ENCODE results near the gene WSCD1.
A peak's percentile ranks its signal among the peaks of the same experiment; 100 is the strongest.

WSCD1 gene

DNA sequence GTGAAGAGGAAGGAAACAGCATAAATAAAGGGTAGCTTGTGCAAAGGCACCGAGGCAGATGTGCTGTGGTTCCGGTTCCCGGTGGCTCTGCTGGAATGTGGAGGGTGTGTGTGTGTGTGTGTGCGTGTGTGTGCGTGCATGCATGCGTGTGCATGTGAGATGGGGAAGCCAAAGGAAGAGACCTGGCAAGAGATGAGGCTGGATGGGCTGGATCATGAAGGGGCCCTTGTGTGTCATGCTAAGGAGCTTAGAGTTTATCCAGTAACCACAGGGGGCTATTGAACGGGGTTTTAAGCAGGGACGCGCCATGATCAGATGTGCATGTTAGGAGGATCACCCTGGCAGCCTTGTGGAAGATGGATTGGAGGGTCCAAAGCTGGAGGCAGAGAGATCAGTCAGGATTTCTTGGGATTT, 8.3 kb downstream of the WSCD1 start:
- no peak overlapping the region for H3K4me3 ChIP-seq (ENCODE audit: low read length in 2 of 2)
- peaks cover 8 to 42% of the 10 kb centered on the region in 2 donors for H3K36me3 ChIP-seq (replicated peaks in 1 of 2; ENCODE audit: control insufficient read depth in 2 of 2, insufficient read depth in 2 of 2, low read length in 2 of 2)
- no peaks in the 10 kb centered on the region for H3K9me3 ChIP-seq (replicated peaks in 1 of 2; ENCODE audit: control insufficient read depth in 2 of 2, insufficient read depth in 1 of 2, low read depth in 1 of 2, low read length in 2 of 2)
- H3K9ac ChIP-seq (ENCODE audit: low read depth, low read length, poor library complexity): no peak overlapping the region
- no peak for DNase-seq (ENCODE audit: low spot score)
- no peak overlapping the region for H3K4ac ChIP-seq (ENCODE audit: low read length)
- H2AFZ ChIP-seq (ENCODE audit: low read length): no peak overlapping the region
- H3K4me1 ChIP-seq (ENCODE audit: control insufficient read depth in 2 of 2, insufficient read depth in 1 of 2, low read depth in 1 of 2, low read length in 2 of 2): peaks cover 11 to 31% of the 10 kb centered on the region in 2 donors
- no peak overlapping the region for H2BK12ac ChIP-seq (ENCODE audit: low read length)
- no peak overlapping the region for H3K23ac ChIP-seq (ENCODE audit: low read depth, low read length, poor library complexity)
- no peak overlapping the region for H2BK120ac ChIP-seq (ENCODE audit: low read depth, low read length)
- no peak overlapping the region for H4K8ac ChIP-seq (ENCODE audit: low read depth, low read length)
- peak overlapping the region; percentile 76 for H3K27ac ChIP-seq (replicated peaks; ENCODE audit: low read length)
- no CpG with 5 or more reads among the region's 9 CpGs for WGBS, 2 donors (ENCODE audit: extremely low coverage in 2 of 2, insufficient read length in 2 of 2, insufficient replicate concordance in 1 of 2)
- H3K27me3 ChIP-seq (ENCODE audit: control insufficient read depth in 3 of 3, insufficient read depth in 3 of 3, low read depth in 1 of 3, low read length in 3 of 3): no peaks in the 10 kb centered on the region
- H2AK5ac ChIP-seq (ENCODE audit: low read depth, low read length): peak overlapping the region; percentile 73
- H4K91ac ChIP-seq (ENCODE audit: low read depth, low read length, poor library complexity): no peak overlapping the region
- H2BK5ac ChIP-seq (ENCODE audit: low read length): no peak overlapping the region
- no peak overlapping the region for H3K14ac ChIP-seq (ENCODE audit: low read length)
- peaks cover 7% of the 10 kb centered on the region for H3K79me1 ChIP-seq (ENCODE audit: low read depth, low read length)
- H2BK15ac ChIP-seq (ENCODE audit: low read length): no peak overlapping the region
- H3K4me2 ChIP-seq (ENCODE audit: insufficient read depth, low read length, poor library complexity, severe bottlenecking): no peak overlapping the region
- peak overlapping the region; percentile 76 for H3K18ac ChIP-seq (ENCODE audit: low read length)

DNA sequence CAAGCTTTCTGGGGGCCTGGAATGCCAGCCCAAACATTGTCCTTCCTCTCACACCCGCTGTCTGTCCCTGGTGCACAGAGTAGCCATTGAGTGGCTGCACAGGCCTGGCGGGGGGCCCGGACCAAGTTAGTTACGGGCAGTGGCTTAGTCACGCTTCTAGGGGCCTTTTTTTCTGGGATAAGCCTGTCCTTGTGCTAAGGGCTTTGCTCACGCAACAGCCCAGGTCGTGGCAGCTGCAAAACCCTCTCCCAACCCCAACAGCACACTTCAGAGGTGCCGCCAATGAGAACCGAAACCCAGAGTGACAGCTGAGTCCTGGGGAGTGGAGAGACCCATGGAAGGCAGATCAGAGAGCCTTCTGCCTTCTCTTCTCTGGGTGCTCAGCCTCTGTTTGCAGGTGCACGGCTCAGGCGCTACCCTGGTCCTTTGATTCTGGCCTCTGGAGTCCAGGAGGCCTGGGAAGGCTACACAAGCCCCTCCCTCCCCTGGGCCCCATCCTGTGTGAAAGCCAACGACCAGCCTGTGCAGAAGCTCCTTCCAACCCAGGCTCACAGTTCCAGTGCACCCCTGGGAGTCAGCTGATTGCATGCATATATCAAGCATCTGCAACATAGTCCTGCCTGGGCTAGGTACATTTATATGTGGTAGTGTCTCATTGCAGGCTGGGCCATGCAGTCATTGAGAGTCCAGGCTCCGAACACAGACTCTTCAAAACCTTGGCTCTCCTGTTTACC, 9.1 kb downstream of the WSCD1 start:
- Histone ChIP-seq H4K8ac (ENCODE audit: low read depth, low read length) (no peak overlapping the region), H2AFZ (ENCODE audit: low read length) (no peak overlapping the region), H3K9ac (ENCODE audit: low read depth, low read length, poor library complexity) (peak overlapping the region; percentile 22), H3K23ac (ENCODE audit: low read depth, low read length, poor library complexity) (no peak overlapping the region), H3K4me3 (ENCODE audit: low read length in 2 of 2) (no peak overlapping the region), H4K91ac (ENCODE audit: low read depth, low read length, poor library complexity) (no peak overlapping the region), H3K4me1 (ENCODE audit: control insufficient read depth in 2 of 2, insufficient read depth in 1 of 2, low read depth in 1 of 2, low read length in 2 of 2) (peaks cover 17 to 35% of the 10 kb centered on the region in 2 donors), H2BK120ac (ENCODE audit: low read depth, low read length) (no peak overlapping the region), H2AK5ac (ENCODE audit: low read depth, low read length) (peak overlapping the region; percentile 73), H2BK12ac (ENCODE audit: low read length) (no peak overlapping the region), H3K18ac (ENCODE audit: low read length) (peak overlapping the region; percentile 66), H2BK5ac (ENCODE audit: low read length) (peak overlapping the region; percentile 21), H3K27ac (replicated peaks; ENCODE audit: low read length) (peak overlapping the region; percentile 76), H3K14ac (ENCODE audit: low read length) (no peak overlapping the region), H3K9me3 (replicated peaks in 1 of 2; ENCODE audit: control insufficient read depth in 2 of 2, insufficient read depth in 1 of 2, low read depth in 1 of 2, low read length in 2 of 2) (no peaks in the 10 kb centered on the region), H3K36me3 (replicated peaks in 1 of 2; ENCODE audit: control insufficient read depth in 2 of 2, insufficient read depth in 2 of 2, low read length in 2 of 2) (peaks cover 8 to 41% of the 10 kb centered on the region in 2 donors), H3K79me1 (ENCODE audit: low read depth, low read length) (peaks cover 7% of the 10 kb centered on the region), H3K4me2 (ENCODE audit: insufficient read depth, low read length, poor library complexity, severe bottlenecking) (no peak overlapping the region), H3K27me3 (ENCODE audit: control insufficient read depth in 3 of 3, insufficient read depth in 3 of 3, low read depth in 1 of 3, low read length in 3 of 3) (no peaks in the 10 kb centered on the region), H3K4ac (ENCODE audit: low read length) (no peak overlapping the region), H2BK15ac (ENCODE audit: low read length) (no peak overlapping the region)
- DNase-seq (ENCODE audit: low spot score): no peak
- no CpG with 5 or more reads among the region's 13 CpGs for WGBS, 2 donors (ENCODE audit: extremely low coverage in 2 of 2, insufficient read length in 2 of 2, insufficient replicate concordance in 1 of 2)

DNA sequence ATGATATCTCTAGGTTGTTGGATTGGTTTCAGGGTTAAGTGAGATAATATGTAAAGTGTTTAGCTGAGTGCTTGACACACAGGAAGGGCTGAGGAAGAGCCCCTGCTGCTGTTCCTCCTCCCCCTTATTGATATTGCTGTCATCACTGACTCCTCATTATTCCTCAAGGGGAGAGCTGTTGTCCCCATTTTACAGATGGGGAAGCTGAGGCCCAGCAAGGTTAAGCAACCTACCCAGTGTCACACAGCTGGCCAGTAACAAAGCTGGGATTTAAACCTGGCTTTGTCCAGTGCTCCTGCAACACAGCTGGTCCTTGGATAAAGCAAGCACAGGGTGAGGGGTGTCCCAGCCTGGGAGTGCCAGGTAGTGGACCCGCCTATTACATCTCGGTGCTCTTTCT, 9.8 kb downstream of the WSCD1 start:
- no CpG with 5 or more reads among the region's 2 CpGs for WGBS, 2 donors (ENCODE audit: extremely low coverage in 2 of 2, insufficient read length in 2 of 2, insufficient replicate concordance in 1 of 2)
- Histone ChIP-seq H3K79me1 (ENCODE audit: low read depth, low read length) (peaks cover 7% of the 10 kb centered on the region), H2BK12ac (ENCODE audit: low read length) (no peak overlapping the region), H2AK5ac (ENCODE audit: low read depth, low read length) (peak overlapping the region; percentile 70), H3K27me3 (ENCODE audit: control insufficient read depth in 3 of 3, insufficient read depth in 3 of 3, low read depth in 1 of 3, low read length in 3 of 3) (no peaks in the 10 kb centered on the region), H2BK15ac (ENCODE audit: low read length) (no peak overlapping the region), H2BK120ac (ENCODE audit: low read depth, low read length) (no peak overlapping the region), H3K4me3 (ENCODE audit: low read length in 2 of 2) (no peak overlapping the region), H3K27ac (replicated peaks; ENCODE audit: low read length) (no peak overlapping the region), H3K4ac (ENCODE audit: low read length) (no peak overlapping the region), H3K23ac (ENCODE audit: low read depth, low read length, poor library complexity) (no peak overlapping the region), H3K18ac (ENCODE audit: low read length) (peak overlapping the region; percentile 52), H4K8ac (ENCODE audit: low read depth, low read length) (no peak overlapping the region), H2BK5ac (ENCODE audit: low read length) (no peak overlapping the region), H3K14ac (ENCODE audit: low read length) (no peak overlapping the region), H2AFZ (ENCODE audit: low read length) (no peak overlapping the region), H4K91ac (ENCODE audit: low read depth, low read length, poor library complexity) (no peak overlapping the region), H3K9me3 (replicated peaks in 1 of 2; ENCODE audit: control insufficient read depth in 2 of 2, insufficient read depth in 1 of 2, low read depth in 1 of 2, low read length in 2 of 2) (no peaks in the 10 kb centered on the region), H3K4me1 (ENCODE audit: control insufficient read depth in 2 of 2, insufficient read depth in 1 of 2, low read depth in 1 of 2, low read length in 2 of 2) (peaks cover 19 to 36% of the 10 kb centered on the region in 2 donors), H3K9ac (ENCODE audit: low read depth, low read length, poor library complexity) (no peak overlapping the region), H3K36me3 (replicated peaks in 1 of 2; ENCODE audit: control insufficient read depth in 2 of 2, insufficient read depth in 2 of 2, low read length in 2 of 2) (peaks cover 7 to 37% of the 10 kb centered on the region in 2 donors), H3K4me2 (ENCODE audit: insufficient read depth, low read length, poor library complexity, severe bottlenecking) (no peak overlapping the region)
- no peak for DNase-seq (ENCODE audit: low spot score)

DNA sequence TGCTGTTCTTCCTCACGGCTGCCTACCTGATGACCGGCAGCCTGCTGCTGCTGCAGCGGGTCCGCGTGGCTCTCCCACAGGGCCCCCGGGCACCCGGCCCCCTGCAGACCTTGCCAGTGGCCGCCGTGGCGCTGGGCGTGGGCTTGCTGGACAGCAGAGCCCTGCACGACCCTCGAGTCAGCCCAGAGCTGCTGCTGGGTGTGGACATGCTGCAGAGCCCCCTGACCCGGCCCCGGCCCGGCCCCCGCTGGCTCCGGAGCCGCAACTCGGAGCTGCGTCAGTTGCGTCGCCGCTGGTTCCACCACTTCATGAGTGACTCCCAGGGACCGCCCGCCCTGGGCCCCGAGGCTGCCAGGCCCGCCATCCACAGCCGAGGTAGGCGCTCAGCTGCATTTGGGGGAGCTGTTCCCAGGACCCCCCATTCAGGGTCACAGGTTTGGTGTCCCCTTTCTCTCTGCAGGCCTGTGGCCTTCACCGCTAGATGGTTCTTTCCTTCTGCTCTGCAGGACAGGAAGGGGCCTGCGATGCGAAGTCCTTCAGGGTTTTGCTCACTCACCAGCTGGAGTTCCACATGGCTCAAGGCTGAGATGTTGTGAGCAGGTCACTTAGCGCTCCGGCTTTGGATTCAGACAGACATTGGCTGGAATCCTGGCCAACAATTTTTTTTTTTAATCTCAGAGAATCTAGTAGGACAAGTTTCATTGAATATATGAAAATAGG, 10.7 kb downstream of the WSCD1 start:
- H4K91ac ChIP-seq (ENCODE audit: low read depth, low read length, poor library complexity): no peak overlapping the region
- peak overlapping the region; percentile 32 for H3K18ac ChIP-seq (ENCODE audit: low read length)
- H2AFZ ChIP-seq (ENCODE audit: low read length): no peak overlapping the region
- no peak overlapping the region for H3K23ac ChIP-seq (ENCODE audit: low read depth, low read length, poor library complexity)
- peak overlapping the region; percentile 15 for H3K14ac ChIP-seq (ENCODE audit: low read length)
- no peaks in the 10 kb centered on the region for H3K27me3 ChIP-seq (ENCODE audit: control insufficient read depth in 3 of 3, insufficient read depth in 3 of 3, low read depth in 1 of 3, low read length in 3 of 3)
- peak overlapping the region; percentile 63 for H2BK120ac ChIP-seq (ENCODE audit: low read depth, low read length)
- H3K9me3 ChIP-seq (replicated peaks in 1 of 2; ENCODE audit: control insufficient read depth in 2 of 2, insufficient read depth in 1 of 2, low read depth in 1 of 2, low read length in 2 of 2): no peaks in the 10 kb centered on the region
- H3K27ac ChIP-seq (replicated peaks; ENCODE audit: low read length): no peak overlapping the region
- peaks cover 7% of the 10 kb centered on the region for H3K79me1 ChIP-seq (ENCODE audit: low read depth, low read length)
- H3K4me2 ChIP-seq (ENCODE audit: insufficient read depth, low read length, poor library complexity, severe bottlenecking): no peak overlapping the region
- WGBS, 2 donors (ENCODE audit: extremely low coverage in 2 of 2, insufficient read length in 2 of 2, insufficient replicate concordance in 1 of 2): no CpG with 5 or more reads among the region's 35 CpGs
- no peak overlapping the region for H3K4ac ChIP-seq (ENCODE audit: low read length)
- peak overlapping the region; percentile 70 for H2AK5ac ChIP-seq (ENCODE audit: low read depth, low read length)
- no peak overlapping the region for H2BK12ac ChIP-seq (ENCODE audit: low read length)
- H4K8ac ChIP-seq (ENCODE audit: low read depth, low read length): no peak overlapping the region
- no peak overlapping the region for H2BK15ac ChIP-seq (ENCODE audit: low read length)
- H3K36me3 ChIP-seq (replicated peaks in 1 of 2; ENCODE audit: control insufficient read depth in 2 of 2, insufficient read depth in 2 of 2, low read length in 2 of 2): peaks cover 9 to 46% of the 10 kb centered on the region in 2 donors
- H3K9ac ChIP-seq (ENCODE audit: low read depth, low read length, poor library complexity): peak overlapping the region; percentile 50
- H2BK5ac ChIP-seq (ENCODE audit: low read length): no peak overlapping the region
- no peak for DNase-seq (ENCODE audit: low spot score)
- H3K4me1 ChIP-seq (ENCODE audit: control insufficient read depth in 2 of 2, insufficient read depth in 1 of 2, low read depth in 1 of 2, low read length in 2 of 2): peaks cover 21 to 41% of the 10 kb centered on the region in 2 donors
- H3K4me3 ChIP-seq (ENCODE audit: low read length in 2 of 2): no peak overlapping the region

Measured in neuronal stem cell (in vitro differentiated cells).